Heart left ventricle (tissue), 16 donors: ENCODE results near the gene DEFB123. TPM values are rescaled to one million over a fixed set of nuclear protein-coding genes. Genes with fewer than 3 reads are reported as not detected.

ENCODE experiments used
- ATAC-seq, 4 donors: fragments of 200-7000 bp; cut with Tn5 transposase; one replicate each; pipeline ENCODE4 v1.9.1; 2020 to 2022; ENCODE audit warnings: moderate library complexity in 4 of 4, mild to moderate bottlenecking in 3 of 4, moderate number of reproducible peaks in 1 of 4
- DNase-seq, 5 donors: peaks; one replicate each; pipeline ENCODE4 v3.0.0-alpha.2; 2020
- H3K27ac ChIP-seq, 12 donors: fragments of 200-600 bp; sonication (generic) in 4 of 12; one replicate each; pipeline versions ENCODE4 v1.5.0 to v1.8.0; 2016 to 2022; ENCODE audit warnings: mild to moderate bottlenecking in 2 of 12
- H3K27me3 ChIP-seq, 9 donors: fragments of 200-600 bp; sonication (generic) in 2 of 9; one replicate each; pipeline versions ENCODE4 v1.5.1 to v1.8.0; 2016 to 2022; ENCODE audit warnings: mild to moderate bottlenecking in 3 of 9
- H3K36me3 ChIP-seq, 9 donors: fragments of 200-600 bp; sonication (generic) in 2 of 9; one replicate each; pipeline versions ENCODE4 v1.5.0 to v1.8.0; 2018 to 2022; ENCODE audit warnings: mild to moderate bottlenecking in 2 of 9
- H3K4me1 ChIP-seq, 12 donors: fragments of 200-600 bp; sonication (generic) in 4 of 12; one replicate each; pipeline versions ENCODE4 v1.5.0 to v1.8.0; 2016 to 2022; ENCODE audit warnings: mild to moderate bottlenecking in 3 of 12
- H3K4me3 ChIP-seq, 12 donors: fragments of 200-600 bp; sonication (generic) in 4 of 12; one replicate each; pipeline versions ENCODE4 v1.5.0 to v1.8.0; 2017 to 2022; ENCODE audit warnings: mild to moderate bottlenecking in 9 of 12, moderate library complexity in 4 of 12
- H3K9me3 ChIP-seq, 12 donors: fragments of 200-600 bp; sonication (generic) in 4 of 12; one replicate each; pipeline versions ENCODE4 v1.5.0 to v1.8.0; 2016 to 2022; ENCODE audit warnings: mild to moderate bottlenecking in 1 of 12
- CTCF ChIP-seq, 12 donors: fragments of 200-600 bp; sonication (generic) in 4 of 12; IDR thresholded peaks; one replicate each; pipeline versions ENCODE4 v1.5.0 to v1.8.0; 2018 to 2022; ENCODE audit warnings: antibody characterized with exemption in 12 of 12, mild to moderate bottlenecking in 5 of 12
- POLR2A ChIP-seq, 2 donors: fragments of 450-650 bp; IDR thresholded peaks; one replicate each; pipeline ENCODE4 v1.6.1; 2017; ENCODE audit warnings: antibody characterized with exemption in 2 of 2, mild to moderate bottlenecking in 2 of 2, moderate library complexity in 2 of 2
- WGBS, 4 donors: extraction: QIAGEN DNeasy Blood & Tissue Kit in 2 of 4; methylation state at CpG; one replicate each; pipeline versions ENCODE4 v1.1.5 to v1.1.7; 2013 to 2018; 5-methylcytosine and 5-hydroxymethylcytosine counted together
- intact Hi-C, 10 donors: fragments of 100-400 bp; cut with DNase I; formaldehyde crosslinking; loops; one replicate each; pipeline versions ENCODE4 v1.11.1 to v1.14.2; 2022
- polyA plus RNA-seq, 2 donors: library from polyadenylated mRNA; stranded (reverse); fragments of 200-250 nt; gene quantifications; one replicate each; pipeline ENCODE4 v1.2.3, GENCODE V29; 2013
- total RNA-seq, 9 donors: library from RNA; depleted of rRNA in 2 of 9; stranded (reverse); fragments of >200 nt in 2 of 9; fragmentation: NEBNext Ultra II Directional in 3 of 9; extraction: Animal tissue kit (Norgen Biotek cat#: 25700) in 3 of 9; gene quantifications; one replicate each; pipeline versions ENCODE4 v1.1.0 to v1.2.4, GENCODE V29; 2016 to 2023
- donor health status: ischemic (EF 13 %, LVEDD 7.1; RV severe dilation, severe dysfunction).
- donor health status: healthy with polysubstance abuse.
- donor health status: DM: no; HTN: yes; CAD: no.
- donor health status: DM: no; HTN: no; CAD: no.
- donor health status: ischemic (EF 25% LVEDD 6.9; RV normal size, moderate dysfunction).
- donor health status: ischemic (EF 25% LVEDD 5.7; RV mildly dilated, moderate dysfunction).
- donor health status: healthy.
- donor health status: DM: yes; HTN: yes; CAD: no.
- donor health status: ischemic (EF 35%, LVEDD 5.7; RV mildly dilated, moderate dysfunction).
- donor health status: nonischemic (EF 11% LVEDD 7.7; RV severe dilation, severe dysfunction).
- donor health status: DM: yes; HTN: yes; CAD: no.
- donor health status: PGD.
- donor health status: ischemic (EF 29% LVEDD 5.4; RV normal size, mild dysfunction).
- donor health status: nonischemic (EF 23%, LVEDD 6.1; RV moderate dilation, normal function).

The DEFB123 gene
- total and polyA plus RNA-seq, 11 donors: not detected

DNA sequence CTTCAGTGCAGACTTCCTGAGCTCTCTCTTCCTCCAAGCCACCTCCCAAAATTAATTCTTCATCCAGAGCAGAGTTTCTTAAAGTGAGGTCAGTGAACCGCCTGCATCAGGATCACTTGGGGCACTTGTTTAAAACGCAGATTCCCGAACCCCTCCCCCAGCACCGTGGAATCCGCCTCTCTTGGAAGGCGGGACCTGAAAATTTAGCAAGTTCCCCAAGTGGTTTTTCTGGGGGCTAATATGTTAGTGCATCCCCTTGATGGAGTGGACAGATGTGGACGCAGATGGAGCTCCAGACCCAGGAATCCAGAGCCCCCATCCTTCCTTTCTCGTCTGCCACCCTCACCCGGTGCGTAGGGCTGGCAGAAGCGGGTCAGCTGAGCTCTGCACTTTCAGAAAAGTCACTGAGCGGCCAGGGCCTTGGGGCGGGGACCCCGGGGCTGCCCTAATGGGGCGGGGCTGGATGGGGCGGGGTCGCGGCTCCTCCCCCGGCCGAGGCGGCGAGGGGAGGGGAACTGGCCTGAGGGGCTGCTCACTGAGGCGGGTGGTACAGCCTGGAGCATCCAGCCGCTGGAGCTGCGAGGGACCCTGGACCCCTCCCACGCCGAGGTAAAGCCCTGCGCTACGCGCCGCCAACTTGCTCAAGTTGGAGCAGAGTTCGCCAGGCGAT lies 34.5 kb downstream of the DEFB123 start, which contains the start of the genes DEFB124 and REM1:
Gene DEFB124, minus strand, starts transcription at position 370 of the 670 bp plus-strand sequence. CDS start 2,114 bp downstream, outside the sequence.
Gene REM1, plus strand, starts transcription at position 531 of the 670 bp plus-strand sequence. CDS start 1,158 bp downstream, outside the sequence.
- Histone ChIP-seq H3K4me1 (peaks cover 0 to 29% (median 9%) of the 10 kb centered on the region in 12 donors), H3K36me3 (no peaks in the 10 kb centered on the region), H3K27me3 (peaks cover 0 to 26% (median 19%) of the 10 kb centered on the region in 9 donors), H3K27ac (peak within 1 kb of the TSS; percentile 27 to 91 (median 76)), H3K9me3 (no peaks in the 10 kb centered on the region), H3K4me3 (peak within 1 kb of the TSS; percentile 42 to 78 (median 61))
- intact Hi-C loops: loop anchor here in 1 of 10 donors (2.0 kb wide), 1 partner anchor 22 kb away; no protein-coding TSS in a partner anchor
- 4 to 7% (median 5%) methylated on average over 10 to 33 of the region's 33 CpGs for WGBS, 4 donors
- TF ChIP-seq CTCF (IDR thresholded peaks at IDR 0.05): no peak
- TF ChIP-seq POLR2A (IDR thresholded peaks at IDR 0.05): no peak
- DNase-seq (peak; percentile 44 to 80 (median 75)), ATAC-seq (peak; percentile 83 to 90 (median 88))

GRCh38 chr20:31475472-31476293 lies 35.3 kb downstream of the DEFB123 start:
- H3K36me3 ChIP-seq: no peaks in the 10 kb centered on the region
- peak overlapping the region; percentile 27 to 91 (median 76) for H3K27ac ChIP-seq
- no peaks in the 10 kb centered on the region for H3K9me3 ChIP-seq
- ATAC-seq (peak in 2 of 4 donors; percentile 24 to 41), DNase-seq (no peak)
- peaks cover 0 to 26% (median 19%) of the 10 kb centered on the region in 9 donors for H3K27me3 ChIP-seq
- H3K4me3 ChIP-seq: peak overlapping the region; percentile 42 to 78 (median 61)
- intact Hi-C loops: loop anchor here in 1 of 10 donors (2.0 kb wide), 1 partner anchor 21 kb away; no protein-coding TSS in a partner anchor
- WGBS, 4 donors: 5 to 16% (median 8%) methylated on average over 12 to 29 of the region's 29 CpGs
- peaks cover 0 to 29% (median 9%) of the 10 kb centered on the region in 12 donors for H3K4me1 ChIP-seq
- TF ChIP-seq CTCF (IDR thresholded peaks at IDR 0.05) (no peak), POLR2A (IDR thresholded peaks at IDR 0.05) (no peak)

GRCh38 chr20:31476294-31476585 lies 35.8 kb downstream of the DEFB123 start:
- DNase-seq (no peak), ATAC-seq (no peak)
- intact Hi-C loops: no loop called here
- no peaks in the 10 kb centered on the region for H3K9me3 ChIP-seq
- 44 to 56% (median 50%) methylated on average over 5 to 6 of the region's 6 CpGs for WGBS, 4 donors
- no peaks in the 10 kb centered on the region for H3K36me3 ChIP-seq
- H3K4me1 ChIP-seq: peaks cover 0 to 29% (median 9%) of the 10 kb centered on the region in 12 donors
- H3K27me3 ChIP-seq: peaks cover 0 to 26% (median 19%) of the 10 kb centered on the region in 9 donors
- H3K27ac ChIP-seq: peak overlapping the region in 9 of 12 donors; percentile 50 to 91 (median 76)
- peak overlapping the region in 11 of 12 donors; percentile 42 to 78 (median 62) for H3K4me3 ChIP-seq
- no peak for TF ChIP-seq POLR2A (IDR thresholded peaks at IDR 0.05)

- Histone ChIP-seq H3K27me3 (peaks cover 0 to 26% (median 19%) of the 10 kb centered on the region in 9 donors), H3K27ac (peak overlapping the region in 7 of 12 donors; percentile 19 to 91 (median 76)), H3K4me1 (peaks cover 0 to 29% (median 9%) of the 10 kb centered on the region in 12 donors), H3K36me3 (no peaks in the 10 kb centered on the region), H3K4me3 (peak overlapping the region in 9 of 12 donors; percentile 54 to 78 (median 63)), H3K9me3 (no peaks in the 10 kb centered on the region)
- ATAC-seq: peak in 1 of 4 donors; percentile 18
- 66 to 73% (median 70%) methylated on average over 5 to 6 of the region's 6 CpGs for WGBS, 4 donors
- DNase-seq: no peak
- intact Hi-C loops: no loop called here
- no peak for TF ChIP-seq POLR2A (IDR thresholded peaks at IDR 0.05)
- no peak for TF ChIP-seq CTCF (IDR thresholded peaks at IDR 0.05)
Measured at GRCh38 chr20:31476643-31477215, 36.3 kb downstream of the DEFB123 start.
